GM23338 (cell line): ENCODE data around the gene TJP1. TPM values are rescaled to one million over a fixed set of nuclear protein-coding genes. Genes with fewer than 3 reads are reported as not detected.
A peak's percentile ranks its signal among the peaks of the same experiment; 100 is the strongest.

Experiments used
- ATAC-seq: fragments of 200-7000 bp; cut with Tn5 transposase; 3 replicates; pipeline ENCODE4 v1.9.1; 2020
- DNase-seq: peaks from one replicate; pipeline ENCODE4 v3.0.0-alpha.2; 2015; ENCODE audit warnings: low spot score
- H2AFZ ChIP-seq: fragments of 200-600 bp; sonication (generic); 2 replicates; pipeline ENCODE4 v1.8.0; 2016; ENCODE audit warnings: antibody characterized with exemption, mild to moderate bottlenecking, moderate library complexity
- H3F3A ChIP-seq: fragments of 200-600 bp; sonication (generic); replicated peaks from 2 replicates; pipeline ENCODE4 v1.8.0; 2017; ENCODE audit warnings: antibody characterized with exemption, mixed run types, low read depth
- H3K27ac ChIP-seq: fragments of 200-600 bp; sonication (generic); 2 replicates; pipeline ENCODE4 v1.6.1; 2016; ENCODE audit warnings: low read depth
- H3K27me3 ChIP-seq: fragments of 200-600 bp; sonication (generic); 2 replicates; pipeline ENCODE4 v1.8.0; 2016; ENCODE audit warnings: mild to moderate bottlenecking, mixed run types, moderate library complexity; ENCODE audit not compliant: insufficient read depth
- H3K36me3 ChIP-seq: fragments of 200-600 bp; sonication (generic); 2 replicates; pipeline ENCODE4 v1.8.0; 2016; ENCODE audit warnings: mild to moderate bottlenecking; ENCODE audit not compliant: insufficient read depth
- H3K4me1 ChIP-seq: fragments of 200-600 bp; sonication (generic); 2 replicates; pipeline ENCODE4 v1.8.0; 2016; ENCODE audit warnings: mild to moderate bottlenecking, moderate library complexity; ENCODE audit not compliant: insufficient read depth
- H3K4me2 ChIP-seq: fragments of 200-600 bp; sonication (generic); 2 replicates; pipeline ENCODE4 v1.7.1; 2017; ENCODE audit warnings: mixed run types
- H3K4me3 ChIP-seq: fragments of 200-600 bp; sonication (generic); 2 replicates; pipeline ENCODE4 v1.6.1; 2016; ENCODE audit warnings: mixed run types
- H3K79me2 ChIP-seq: fragments of 200-600 bp; sonication (generic); replicated peaks from 2 replicates; pipeline ENCODE4 v1.8.0; 2017; ENCODE audit warnings: mild to moderate bottlenecking; ENCODE audit not compliant: insufficient read depth
- H3K9me2 ChIP-seq: fragments of 200-600 bp; sonication (generic); 2 replicates; pipeline ENCODE4 v1.8.0; 2017; ENCODE audit not compliant: insufficient read depth
- H4K20me1 ChIP-seq: fragments of 200-600 bp; sonication (generic); replicated peaks from 2 replicates; pipeline ENCODE4 v1.8.0; 2017; ENCODE audit warnings: mild to moderate bottlenecking; ENCODE audit not compliant: insufficient read depth
- H3K27ac Mint-ChIP-seq: 2 replicates; pipeline ENCODE4 v1.8.0; 2020; ENCODE audit warnings: inconsistent platforms, mild to moderate bottlenecking, moderate library complexity, mixed read lengths
- H3K27me3 Mint-ChIP-seq: 3 replicates; pipeline ENCODE4 v1.8.0; 2022; ENCODE audit warnings: low read depth, mild to moderate bottlenecking, moderate library complexity, mixed read lengths, inconsistent platforms; ENCODE audit not compliant: insufficient read depth, poor library complexity
- H3K36me3 Mint-ChIP-seq: 3 replicates; pipeline ENCODE4 v1.8.0; 2021; ENCODE audit warnings: low read depth, mild to moderate bottlenecking, inconsistent platforms, moderate library complexity, mixed read lengths
- H3K4me1 Mint-ChIP-seq: 3 replicates; pipeline ENCODE4 v1.8.0; 2020; ENCODE audit warnings: mild to moderate bottlenecking, inconsistent platforms, mixed read lengths
- H3K4me3 Mint-ChIP-seq: 3 replicates; pipeline ENCODE4 v1.8.0; 2021; ENCODE audit warnings: moderate library complexity, mild to moderate bottlenecking, inconsistent platforms, mixed read lengths
- H3K9me3 Mint-ChIP-seq: 3 replicates; pipeline ENCODE4 v1.8.0; 2020; ENCODE audit warnings: moderate library complexity, mild to moderate bottlenecking, inconsistent platforms, mixed read lengths
- JUNB ChIP-seq: IDR thresholded peaks from one replicate; pipeline ENCODE4 v1.6.1; 2016; ENCODE audit warnings: antibody characterized with exemption; ENCODE audit not compliant: unreplicated experiment
- POLR2AphosphoS5 ChIP-seq: IDR thresholded peaks from 2 replicates; pipeline ENCODE4 v1.6.1; 2016; ENCODE audit warnings: antibody characterized with exemption, low read depth
- ZNF114 ChIP-seq: fragments of 250-450 bp; sonication (Bioruptor Pico); IDR thresholded peaks from 2 replicates; pipeline ENCODE4 v1.5.0; 2020; ENCODE audit warnings: mild to moderate bottlenecking, moderate library complexity
- polyA plus RNA-seq: library from polyadenylated mRNA; unstranded; fragments of >200 nt; fragmentation: Nextera tagmentation; extraction: Ambion mirVana; gene quantifications from 2 replicates; pipeline ENCODE4 v1.2.1, GENCODE V29; 2016
- total RNA-seq: library from RNA; depleted of rRNA; stranded (reverse); fragments of >200 nt; shearing (Covaris generic); gene quantifications from 2 replicates; pipeline ENCODE4 v1.2.3, GENCODE V29; 2014
- TF ChIP-seq, protein P1 (sequence below): IDR thresholded peaks from one replicate; pipeline ENCODE4 v1.6.1; 2018; ENCODE audit warnings: antibody characterized with exemption; ENCODE audit not compliant: unreplicated experiment
- TF ChIP-seq, protein P2 (sequence below): IDR thresholded peaks from 2 replicates; pipeline ENCODE4 v1.6.1; 2016; ENCODE audit warnings: antibody characterized with exemption

TJP1 gene
- total and polyA plus RNA-seq, 2 experiments from 2014 or later: 76.2 to 116 TPM

DNA sequence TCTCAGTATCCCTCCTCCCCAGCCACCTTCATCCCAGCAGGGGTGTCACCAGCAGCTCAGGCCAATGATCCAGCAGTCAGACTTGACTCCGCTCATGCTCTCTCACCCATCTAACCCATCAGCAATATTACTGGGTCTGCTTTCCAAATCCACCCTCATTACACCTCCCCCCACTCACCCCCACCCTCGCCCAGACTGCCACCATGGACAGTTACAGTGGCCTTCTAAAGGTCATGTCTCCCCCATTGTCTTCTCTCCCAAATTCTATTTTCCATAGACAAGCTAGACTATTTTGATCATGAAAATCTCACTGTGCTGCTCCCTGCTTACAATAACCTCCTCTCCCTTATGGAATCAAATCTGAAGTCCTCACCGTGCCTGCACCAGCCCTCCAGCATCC, 156.0 kb downstream of the TJP1 start:
- H3K4me2 ChIP-seq: no peak overlapping the region; the same call in 1 of the 2 replicates
- no peak overlapping the region for H3K27ac Mint-ChIP-seq
- H3K27me3 Mint-ChIP-seq: peaks cover 8% of the 10 kb centered on the region
- H4K20me1 ChIP-seq: no peaks in the 10 kb centered on the region
- TF ChIP-seq, protein P1, sequence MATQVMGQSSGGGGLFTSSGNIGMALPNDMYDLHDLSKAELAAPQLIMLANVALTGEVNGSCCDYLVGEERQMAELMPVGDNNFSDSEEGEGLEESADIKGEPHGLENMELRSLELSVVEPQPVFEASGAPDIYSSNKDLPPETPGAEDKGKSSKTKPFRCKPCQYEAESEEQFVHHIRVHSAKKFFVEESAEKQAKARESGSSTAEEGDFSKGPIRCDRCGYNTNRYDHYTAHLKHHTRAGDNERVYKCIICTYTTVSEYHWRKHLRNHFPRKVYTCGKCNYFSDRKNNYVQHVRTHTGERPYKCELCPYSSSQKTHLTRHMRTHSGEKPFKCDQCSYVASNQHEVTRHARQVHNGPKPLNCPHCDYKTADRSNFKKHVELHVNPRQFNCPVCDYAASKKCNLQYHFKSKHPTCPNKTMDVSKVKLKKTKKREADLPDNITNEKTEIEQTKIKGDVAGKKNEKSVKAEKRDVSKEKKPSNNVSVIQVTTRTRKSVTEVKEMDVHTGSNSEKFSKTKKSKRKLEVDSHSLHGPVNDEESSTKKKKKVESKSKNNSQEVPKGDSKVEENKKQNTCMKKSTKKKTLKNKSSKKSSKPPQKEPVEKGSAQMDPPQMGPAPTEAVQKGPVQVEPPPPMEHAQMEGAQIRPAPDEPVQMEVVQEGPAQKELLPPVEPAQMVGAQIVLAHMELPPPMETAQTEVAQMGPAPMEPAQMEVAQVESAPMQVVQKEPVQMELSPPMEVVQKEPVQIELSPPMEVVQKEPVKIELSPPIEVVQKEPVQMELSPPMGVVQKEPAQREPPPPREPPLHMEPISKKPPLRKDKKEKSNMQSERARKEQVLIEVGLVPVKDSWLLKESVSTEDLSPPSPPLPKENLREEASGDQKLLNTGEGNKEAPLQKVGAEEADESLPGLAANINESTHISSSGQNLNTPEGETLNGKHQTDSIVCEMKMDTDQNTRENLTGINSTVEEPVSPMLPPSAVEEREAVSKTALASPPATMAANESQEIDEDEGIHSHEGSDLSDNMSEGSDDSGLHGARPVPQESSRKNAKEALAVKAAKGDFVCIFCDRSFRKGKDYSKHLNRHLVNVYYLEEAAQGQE: peak; percentile 51
- TF ChIP-seq, protein P2, sequence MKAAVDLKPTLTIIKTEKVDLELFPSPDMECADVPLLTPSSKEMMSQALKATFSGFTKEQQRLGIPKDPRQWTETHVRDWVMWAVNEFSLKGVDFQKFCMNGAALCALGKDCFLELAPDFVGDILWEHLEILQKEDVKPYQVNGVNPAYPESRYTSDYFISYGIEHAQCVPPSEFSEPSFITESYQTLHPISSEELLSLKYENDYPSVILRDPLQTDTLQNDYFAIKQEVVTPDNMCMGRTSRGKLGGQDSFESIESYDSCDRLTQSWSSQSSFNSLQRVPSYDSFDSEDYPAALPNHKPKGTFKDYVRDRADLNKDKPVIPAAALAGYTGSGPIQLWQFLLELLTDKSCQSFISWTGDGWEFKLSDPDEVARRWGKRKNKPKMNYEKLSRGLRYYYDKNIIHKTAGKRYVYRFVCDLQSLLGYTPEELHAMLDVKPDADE: no peak
- DNase-seq (no peak), ATAC-seq (no peak)
- H3K79me2 ChIP-seq: no peaks in the 10 kb centered on the region
- no peaks in the 10 kb centered on the region for H3K36me3 ChIP-seq
- no peaks in the 10 kb centered on the region for H3K9me2 ChIP-seq
- no peak overlapping the region for H3K27ac ChIP-seq
- H3K4me1 Mint-ChIP-seq: peaks cover 10% of the 10 kb centered on the region; the same call in 2 of the 3 replicates
- 0 out of 2 replicates have a peak, but pooled peaks cover 11% of the 10 kb centered on the region for H3F3A ChIP-seq
- no peaks in the 10 kb centered on the region for H3K9me3 Mint-ChIP-seq
- no peaks in the 10 kb centered on the region for H3K27me3 ChIP-seq
- H3K4me3 ChIP-seq: no peak overlapping the region
- no peak overlapping the region for H3K4me3 Mint-ChIP-seq
- peaks cover 9% of the 10 kb centered on the region; the same call in 1 of the 2 replicates for H3K4me1 ChIP-seq
- H2AFZ ChIP-seq: no peak overlapping the region
- no peaks in the 10 kb centered on the region; the same call in 2 of the 3 replicates for H3K36me3 Mint-ChIP-seq

DNA sequence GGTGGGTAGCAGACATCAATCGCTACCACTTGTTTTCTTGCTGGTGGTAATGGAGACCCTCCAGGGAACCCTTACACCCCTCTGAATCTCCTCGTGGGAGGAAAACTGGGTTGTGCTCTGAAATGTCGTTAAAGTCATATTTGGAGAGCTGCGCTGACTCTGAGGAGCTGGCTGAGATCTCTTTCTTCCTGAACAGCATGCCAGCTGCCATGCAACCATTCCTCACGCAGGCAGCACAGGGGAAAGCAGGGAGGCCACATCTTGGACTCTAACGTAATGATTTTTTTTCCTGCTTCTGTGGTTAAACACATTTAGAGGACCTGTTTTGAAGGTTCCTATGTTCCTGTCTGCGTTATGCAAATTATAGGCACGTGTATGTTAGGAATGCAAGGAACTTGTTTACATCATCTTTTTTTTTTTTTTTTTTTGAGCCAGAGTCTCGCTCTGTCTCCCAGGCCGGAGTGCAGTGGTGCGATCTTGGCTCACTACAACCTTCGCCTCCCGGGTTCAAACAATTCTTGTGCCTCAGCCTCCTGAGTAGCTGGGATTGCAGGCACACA, 156.7 kb downstream of the TJP1 start:
- H3K27ac Mint-ChIP-seq: no peak overlapping the region
- H3K36me3 Mint-ChIP-seq: no peaks in the 10 kb centered on the region; the same call in 2 of the 3 replicates
- no peak for TF ChIP-seq JUNB
- TF ChIP-seq, protein P1: no peak
- no peak for TF ChIP-seq POLR2AphosphoS5
- no peak for TF ChIP-seq ZNF114 (CRISPR knock-in tag)

More for the DNA sequence above, 156.7 kb downstream of the TJP1 start:
- Mint-ChIP-seq H3K4me1 (peaks cover 8% of the 10 kb centered on the region; the same call in 2 of the 3 replicates), H3K4me3 (no peak overlapping the region), H3K27me3 (peaks cover 8% of the 10 kb centered on the region), H3K9me3 (no peaks in the 10 kb centered on the region)
- Histone ChIP-seq H3K36me3 (no peaks in the 10 kb centered on the region), H3K79me2 (no peaks in the 10 kb centered on the region), H3K4me3 (no peak overlapping the region), H3K27ac (no peak overlapping the region), H2AFZ (peak overlapping the region; percentile 73), H3K4me1 (peaks cover 8% of the 10 kb centered on the region; the same call in 1 of the 2 replicates), H3K27me3 (no peaks in the 10 kb centered on the region), H3F3A (0 out of 2 replicates have a peak, but pooled peaks cover 11% of the 10 kb centered on the region), H4K20me1 (no peaks in the 10 kb centered on the region), H3K9me2 (no peaks in the 10 kb centered on the region), H3K4me2 (no peak overlapping the region; the same call in 1 of the 2 replicates)
- DNase-seq (no peak), ATAC-seq (no peak)
